22Rv1 (cell line): ENCODE data around the gene TMEM88.
A peak's percentile ranks its signal among the peaks of the same experiment; 100 is the strongest.

Experiments
- H3K27ac ChIP-seq: fragments of 450-650 bp; 2 replicates; pipeline ENCODE4 v1.5.1; 2017
- ZFX ChIP-seq: fragments of 450-650 bp; IDR thresholded peaks from 2 replicates; pipeline ENCODE4 v1.6.1; 2017; ENCODE audit warnings: antibody characterized with exemption, borderline replicate concordance
- TF ChIP-seq, protein P1 (sequence below): fragments of 450-650 bp; IDR thresholded peaks from 2 replicates; pipeline ENCODE4 v1.5.1; 2017; ENCODE audit warnings: mild to moderate bottlenecking

The TMEM88 gene

DNA sequence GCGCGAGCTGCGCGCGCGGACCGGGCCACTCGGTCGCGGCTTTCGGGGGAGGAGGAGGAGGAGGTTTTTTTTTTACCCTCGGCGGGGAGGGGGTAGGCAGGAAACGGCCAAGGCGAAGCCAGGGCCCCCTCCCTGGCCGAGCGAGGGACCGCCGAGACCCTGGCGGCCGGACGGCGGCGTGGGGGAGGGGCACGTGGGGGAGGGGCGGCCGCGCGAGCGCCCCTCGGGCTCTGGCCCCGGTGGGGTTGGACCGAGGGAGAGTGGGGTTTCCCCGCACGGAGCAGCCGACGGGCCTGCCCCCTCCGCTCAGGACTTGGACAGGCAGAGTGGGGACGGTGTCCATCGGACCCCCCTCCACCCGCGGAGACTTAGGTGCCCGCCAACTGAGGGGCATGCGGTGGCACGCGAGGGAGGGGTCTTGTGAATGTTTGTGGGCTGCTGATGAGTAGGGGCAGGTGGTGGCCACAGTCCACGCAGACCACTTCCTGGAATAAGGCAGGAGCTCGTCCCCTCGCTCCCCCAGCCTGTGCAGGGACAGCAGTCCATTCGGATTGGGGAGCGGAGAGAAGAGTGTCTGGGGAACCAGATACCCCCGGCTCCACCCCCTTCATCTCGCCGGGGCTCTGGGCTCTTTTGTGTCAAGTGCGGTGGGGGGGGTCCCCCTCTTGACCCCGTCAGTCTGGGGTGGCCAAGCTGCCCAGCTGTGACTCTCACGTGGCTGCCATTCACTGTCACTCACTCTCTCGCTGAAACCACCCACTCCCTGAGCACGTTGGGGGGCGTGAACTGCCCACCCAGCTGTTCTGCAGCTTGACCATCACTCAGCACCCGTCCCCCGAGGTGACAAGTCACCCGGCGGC is 30.7 kb downstream of the TMEM88 start:
- H3K27ac ChIP-seq = peak overlapping the region; percentile 100
- TF ChIP-seq, protein P1, sequence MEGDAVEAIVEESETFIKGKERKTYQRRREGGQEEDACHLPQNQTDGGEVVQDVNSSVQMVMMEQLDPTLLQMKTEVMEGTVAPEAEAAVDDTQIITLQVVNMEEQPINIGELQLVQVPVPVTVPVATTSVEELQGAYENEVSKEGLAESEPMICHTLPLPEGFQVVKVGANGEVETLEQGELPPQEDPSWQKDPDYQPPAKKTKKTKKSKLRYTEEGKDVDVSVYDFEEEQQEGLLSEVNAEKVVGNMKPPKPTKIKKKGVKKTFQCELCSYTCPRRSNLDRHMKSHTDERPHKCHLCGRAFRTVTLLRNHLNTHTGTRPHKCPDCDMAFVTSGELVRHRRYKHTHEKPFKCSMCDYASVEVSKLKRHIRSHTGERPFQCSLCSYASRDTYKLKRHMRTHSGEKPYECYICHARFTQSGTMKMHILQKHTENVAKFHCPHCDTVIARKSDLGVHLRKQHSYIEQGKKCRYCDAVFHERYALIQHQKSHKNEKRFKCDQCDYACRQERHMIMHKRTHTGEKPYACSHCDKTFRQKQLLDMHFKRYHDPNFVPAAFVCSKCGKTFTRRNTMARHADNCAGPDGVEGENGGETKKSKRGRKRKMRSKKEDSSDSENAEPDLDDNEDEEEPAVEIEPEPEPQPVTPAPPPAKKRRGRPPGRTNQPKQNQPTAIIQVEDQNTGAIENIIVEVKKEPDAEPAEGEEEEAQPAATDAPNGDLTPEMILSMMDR = no peak
- TF ChIP-seq ZFX = no peak

DNA sequence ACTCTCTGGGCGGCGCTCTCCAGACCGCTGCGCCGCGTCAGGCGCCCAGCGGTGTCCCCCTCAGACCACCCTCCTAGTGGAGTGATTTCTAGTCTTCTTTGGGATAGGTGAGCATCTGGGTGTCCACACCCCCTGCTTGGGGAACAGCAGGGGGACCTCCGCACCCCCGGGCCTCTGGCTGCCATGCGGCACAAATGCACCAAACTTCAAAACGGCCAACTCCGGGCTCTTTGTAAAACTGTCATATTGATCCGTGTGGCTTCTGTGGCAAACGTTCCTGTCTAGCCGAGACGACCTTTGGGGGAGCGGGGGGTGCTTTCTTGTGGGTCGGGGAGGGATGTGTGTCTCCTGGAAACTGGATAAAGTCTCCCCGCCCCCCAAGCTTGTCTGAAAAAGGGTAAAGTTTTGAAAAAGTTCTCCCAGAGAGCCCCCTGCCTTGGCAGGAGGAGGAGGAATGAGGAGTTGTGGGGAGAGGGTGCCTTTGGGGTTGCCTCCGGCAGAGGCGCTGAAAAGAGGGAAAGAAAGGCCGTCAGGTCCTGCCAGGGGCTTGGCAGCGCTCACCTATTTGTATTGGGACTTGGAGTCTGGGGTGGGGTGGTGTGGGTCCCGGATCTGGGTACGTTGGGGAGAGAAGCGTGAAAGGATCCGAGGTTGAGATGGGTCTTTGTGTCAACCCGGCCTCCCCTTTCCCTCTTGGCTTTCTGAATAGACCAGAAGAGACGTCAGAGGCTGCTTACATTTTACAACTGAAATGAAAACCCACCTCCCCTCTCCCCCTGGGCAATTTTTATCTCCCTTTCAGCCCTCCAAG is 31.6 kb downstream of the TMEM88 start:
- H3K27ac ChIP-seq = peak overlapping the region; percentile 100
- no peak for TF ChIP-seq ZFX
- TF ChIP-seq, protein P1 = no peak

DNA sequence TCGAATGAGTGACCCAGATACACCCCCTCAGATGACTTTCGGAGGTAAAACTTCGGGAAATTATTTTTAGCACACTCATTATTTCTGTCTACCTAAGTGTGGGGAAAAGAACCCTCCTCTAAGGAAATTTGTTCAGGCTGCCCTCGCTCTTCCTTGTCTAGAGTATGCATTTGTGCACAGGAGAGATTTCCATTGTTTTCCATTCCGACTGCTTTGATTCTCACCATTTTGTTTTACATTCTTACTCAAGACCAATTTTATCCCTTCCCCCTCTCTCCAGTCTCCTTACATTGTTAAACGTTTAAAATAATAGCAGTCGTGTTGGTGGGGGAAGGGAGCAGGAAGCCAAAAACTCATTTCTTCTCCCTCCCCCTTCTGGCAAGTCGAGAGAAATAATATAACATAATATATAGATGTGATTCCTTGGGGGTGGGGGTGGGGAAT is 32.2 kb downstream of the TMEM88 start:
- H3K27ac ChIP-seq = peak overlapping the region; percentile 100
- no peak for TF ChIP-seq ZFX

GRCh38 chr17:7887482-7888183 is 32.8 kb downstream of the TMEM88 start:
- H3K27ac ChIP-seq = peak overlapping the region; percentile 100
- no peak for TF ChIP-seq ZFX
- TF ChIP-seq, protein P1 = no peak

DNA sequence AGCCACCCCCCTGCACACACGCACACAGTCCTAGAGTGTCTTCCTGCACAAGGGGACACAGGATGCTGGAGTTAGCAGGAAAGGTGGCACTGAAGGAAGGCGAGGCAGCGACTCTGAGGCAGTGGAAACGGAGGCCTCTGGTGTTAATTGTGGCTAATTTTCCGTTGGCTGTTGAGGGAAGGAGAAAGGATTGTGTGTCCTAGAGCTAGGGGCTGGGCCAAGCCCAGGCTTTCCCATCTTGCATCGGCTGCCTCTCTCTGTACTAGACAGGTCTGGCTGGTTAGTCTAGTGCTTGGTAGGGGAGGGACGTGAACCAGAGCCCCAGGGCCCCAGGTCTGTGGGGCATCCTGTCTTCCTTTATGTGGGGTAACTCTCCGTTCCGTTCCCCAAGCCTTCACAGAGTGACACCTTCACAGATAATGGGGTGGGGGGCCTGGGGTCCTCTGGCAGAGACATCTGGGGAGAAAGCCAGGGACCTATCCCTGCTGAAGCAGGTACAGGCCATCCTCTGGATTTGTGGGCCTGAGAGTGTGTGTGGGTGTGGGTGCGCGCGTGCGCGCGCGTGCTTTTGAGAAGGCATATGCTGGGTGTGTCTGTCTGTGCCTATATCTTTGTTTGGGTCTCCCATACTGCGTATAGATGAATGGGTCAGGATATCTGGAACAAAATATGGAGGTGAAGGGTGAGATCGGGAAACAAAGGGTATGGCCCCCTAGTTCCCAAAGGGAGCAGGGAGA is 33.5 kb downstream of the TMEM88 start, which contains the start of gene CHD3:
Gene CHD3 (plus strand): TSS at position 606 of the 737 bp plus-strand sequence. CDS start 212 bp downstream, outside the sequence.
- H3K27ac ChIP-seq = peak within 1 kb of the TSS; percentile 100
- TF ChIP-seq, protein P1 = no peak
- TF ChIP-seq ZFX = no peak

DNA sequence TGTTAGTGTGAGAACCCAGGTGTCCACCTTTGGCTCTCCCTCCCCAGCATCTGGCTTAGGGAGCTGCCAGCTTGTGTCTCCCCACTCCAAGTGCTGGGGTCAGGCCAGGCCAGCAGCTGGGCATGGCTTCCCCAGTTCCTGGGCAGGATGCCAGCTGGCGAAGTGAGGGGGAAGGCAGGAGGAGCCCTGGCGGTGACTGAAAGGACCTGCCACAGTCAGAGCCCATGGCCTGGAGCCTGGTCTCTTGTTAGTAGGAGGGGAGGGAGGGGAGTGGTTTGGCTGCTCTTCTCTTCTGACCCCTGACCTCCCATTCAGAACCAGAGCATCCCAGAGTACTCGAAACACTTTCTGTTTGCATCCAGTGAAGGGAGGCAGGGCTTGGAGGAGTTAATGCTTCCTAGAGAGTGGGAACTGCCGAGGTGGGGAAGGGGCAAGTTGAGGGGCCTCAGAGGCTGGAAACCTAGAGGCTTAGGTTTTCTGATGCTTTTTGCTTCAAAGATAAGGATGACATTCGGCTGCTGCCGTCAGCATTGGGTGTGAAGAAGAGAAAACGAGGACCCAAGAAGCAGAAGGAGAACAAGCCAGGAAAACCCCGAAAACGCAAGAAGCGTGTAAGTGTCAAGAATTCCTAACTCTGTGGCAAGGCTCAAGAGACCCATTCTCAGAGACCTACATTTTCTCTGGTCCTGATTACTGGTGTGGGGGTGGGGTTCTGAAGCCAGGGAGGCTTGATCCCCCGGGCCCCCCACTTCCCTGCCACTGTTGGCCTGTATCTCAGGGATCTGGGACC is 34.5 kb downstream of the TMEM88 start:
- TF ChIP-seq ZFX = no peak
- TF ChIP-seq, protein P1 = peak; percentile 43
- peak overlapping the region; percentile 100 for H3K27ac ChIP-seq
